Sigmoid colon (tissue), 4 donors: Measurements from ENCODE around the gene CHPF.
A peak's percentile ranks its signal among the peaks of the same experiment; 100 is the strongest.

Experiments used
- POLR2AphosphoS5 ChIP-seq, 4 donors: sonication (generic); formaldehyde crosslinking; IDR thresholded peaks; one replicate each; pipeline ENCODE4 v1.6.1; 2017; ENCODE audit warnings: antibody characterized with exemption in 4 of 4
- TF ChIP-seq, protein P1 (sequence below), 4 experiments: fragments of 450-650 bp in 3 of 4; fragments of 200-600 bp in 1 of 4; IDR thresholded peaks; one replicate each; pipeline ENCODE4 v1.5.1; 2016 to 2019; ENCODE audit warnings: antibody characterized with exemption in 4 of 4, mild to moderate bottlenecking in 3 of 4, moderate library complexity in 2 of 4

DNA sequence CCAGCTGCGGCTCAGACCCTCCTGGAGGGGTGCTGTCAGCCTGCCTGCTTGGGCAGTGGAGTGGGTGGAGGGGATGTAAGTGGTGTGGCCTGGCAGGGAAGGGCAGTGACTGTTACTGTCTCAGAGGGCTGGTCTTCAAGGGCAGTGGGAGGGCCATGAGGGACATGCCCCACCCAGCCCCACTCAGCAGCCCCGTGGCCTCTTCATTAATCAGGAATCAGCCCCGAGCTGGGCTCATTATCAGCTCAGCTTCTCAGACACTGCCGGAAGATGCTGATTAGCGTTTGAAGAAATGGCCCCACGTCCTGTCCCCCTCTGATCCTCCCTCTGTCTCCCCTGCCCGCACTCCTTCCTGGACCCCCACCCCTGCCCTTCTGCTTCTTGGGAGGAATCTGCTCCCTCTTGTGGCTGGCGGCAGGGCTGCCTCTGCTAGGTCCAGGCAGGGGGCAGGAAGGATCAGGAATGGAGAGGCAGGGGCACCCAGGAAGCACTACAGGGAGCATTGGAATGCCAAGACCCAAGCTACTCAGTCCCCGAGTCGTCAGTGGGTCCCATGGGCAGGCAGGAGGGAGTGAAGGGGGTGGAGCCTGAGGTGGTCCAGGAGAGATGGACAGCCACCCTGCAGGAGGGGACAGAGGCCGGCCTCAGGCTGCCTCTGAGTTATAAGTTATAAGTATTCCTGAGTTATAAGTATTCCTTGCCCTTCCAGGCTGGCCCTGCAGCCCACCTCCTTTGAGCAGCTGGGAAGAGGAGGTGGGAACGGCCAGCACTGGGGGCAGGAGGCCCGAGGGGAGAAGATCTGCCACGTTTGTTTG lies 22.3 kb downstream of the CHPF start:
- TF ChIP-seq, protein P1, sequence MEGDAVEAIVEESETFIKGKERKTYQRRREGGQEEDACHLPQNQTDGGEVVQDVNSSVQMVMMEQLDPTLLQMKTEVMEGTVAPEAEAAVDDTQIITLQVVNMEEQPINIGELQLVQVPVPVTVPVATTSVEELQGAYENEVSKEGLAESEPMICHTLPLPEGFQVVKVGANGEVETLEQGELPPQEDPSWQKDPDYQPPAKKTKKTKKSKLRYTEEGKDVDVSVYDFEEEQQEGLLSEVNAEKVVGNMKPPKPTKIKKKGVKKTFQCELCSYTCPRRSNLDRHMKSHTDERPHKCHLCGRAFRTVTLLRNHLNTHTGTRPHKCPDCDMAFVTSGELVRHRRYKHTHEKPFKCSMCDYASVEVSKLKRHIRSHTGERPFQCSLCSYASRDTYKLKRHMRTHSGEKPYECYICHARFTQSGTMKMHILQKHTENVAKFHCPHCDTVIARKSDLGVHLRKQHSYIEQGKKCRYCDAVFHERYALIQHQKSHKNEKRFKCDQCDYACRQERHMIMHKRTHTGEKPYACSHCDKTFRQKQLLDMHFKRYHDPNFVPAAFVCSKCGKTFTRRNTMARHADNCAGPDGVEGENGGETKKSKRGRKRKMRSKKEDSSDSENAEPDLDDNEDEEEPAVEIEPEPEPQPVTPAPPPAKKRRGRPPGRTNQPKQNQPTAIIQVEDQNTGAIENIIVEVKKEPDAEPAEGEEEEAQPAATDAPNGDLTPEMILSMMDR (IDR thresholded peaks at IDR 0.05) = peak; percentile 60 to 82 (median 70)
- TF ChIP-seq POLR2AphosphoS5 (IDR thresholded peaks at IDR 0.05) = no peak
